K562 (cell line): ENCODE results near the gene IL13. TPM values are rescaled to one million over a fixed set of nuclear protein-coding genes. Genes with fewer than 3 reads are reported as not detected.

Source experiments
- HCFC1 ChIP-seq: IDR thresholded peaks from 2 replicates; pipeline ENCODE4 v1.6.1; 2012; ENCODE audit warnings: low read depth, low read length, improper control_type of control experiment
- MEF2A ChIP-seq: IDR thresholded peaks from 2 replicates; pipeline ENCODE4 v1.6.1; 2011; ENCODE audit warnings: low read depth, mild to moderate bottlenecking, low read length, moderate library complexity; ENCODE audit not compliant: control insufficient read depth
- NFE2L1 ChIP-seq: fragments of 450-650 bp; IDR thresholded peaks from 2 replicates; pipeline ENCODE4 v1.6.1; 2016; ENCODE audit warnings: missing genetic modification characterization, low read depth, mild to moderate bottlenecking, missing compliant biosample characterization, moderate library complexity, borderline replicate concordance
- PRPF4 ChIP-seq: fragments of 200-400 bp; formaldehyde crosslinking; IDR thresholded peaks from one replicate; pipeline ENCODE4 v1.6.1; 2017; ENCODE audit warnings: low read length, low read depth, mild to moderate bottlenecking; ENCODE audit not compliant: insufficient read depth, poor library complexity, severe bottlenecking
- SMC3 ChIP-seq: conservative IDR thresholded peaks from 2 replicates; pipeline ENCODE4 v1.6.1; 2011; ENCODE audit warnings: low read depth, low read length, improper control_type of control experiment; ENCODE audit not compliant: insufficient read depth
- STAT6 ChIP-seq: sonication (generic); formaldehyde crosslinking; IDR thresholded peaks from 2 replicates; pipeline ENCODE4 v1.8.1; 2023; ENCODE audit warnings: mild to moderate bottlenecking, missing genetic modification reagents
- TEAD4 ChIP-seq, 2 experiments: sonication (generic) in 1 of 2; formaldehyde crosslinking in 1 of 2; IDR thresholded peaks; 2 replicates each; pipeline versions ENCODE4 v1.6.1 to v1.8.0; 2012 to 2022; ENCODE audit warnings: borderline replicate concordance in 1 of 2, inconsistent platforms in 1 of 2, low read length in 1 of 2, mild to moderate bottlenecking in 1 of 2, missing genetic modification reagents in 1 of 2
- ZBTB5 ChIP-seq: fragments of 450-650 bp; IDR thresholded peaks from 2 replicates; pipeline ENCODE4 v1.6.1; 2017; ENCODE audit warnings: antibody characterized with exemption
- ZNF639 ChIP-seq, 2 experiments: fragments of 200-800 bp in 1 of 2; sonication (Bioruptor generic) in 1 of 2; sonication (generic) in 1 of 2; formaldehyde crosslinking in 1 of 2; IDR thresholded peaks in 1 of 2; conservative IDR thresholded peaks in 1 of 2; 2 replicates each; pipeline versions ENCODE4 v1.5.0 to v1.6.1; 2016 to 2020; ENCODE audit warnings: missing compliant biosample characterization in 1 of 2, missing genetic modification characterization in 1 of 2, missing genetic modification reagents in 1 of 2
- polyA plus RNA-seq, 8 experiments: library from polyadenylated mRNA; depleted of rRNA in 4 of 8; stranded (reverse) in 5 of 8; unstranded in 3 of 8; fragments of >200 nt; fragmentation: Nextera tagmentation in 2 of 8; fragmentation: Illumina TruSeq in 1 of 8; extraction: Ambion mirVana in 2 of 8; extraction: Trizol in 1 of 8; gene quantifications; 2 replicates each; pipeline versions ENCODE4 v1.2.1 to v1.2.3, GENCODE V29; 2011 to 2014; ENCODE audit warnings: inconsistent platforms in 1 of 8, missing spikeins in 1 of 8
- total RNA-seq, 7 experiments: library from RNA; depleted of rRNA in 6 of 7; stranded (reverse); fragments of >200 nt in 6 of 7; fragmentation: Illumina TruSeq in 2 of 7; extraction: Trizol in 2 of 7; gene quantifications; 2 replicates each; pipeline versions ENCODE4 v1.2.1 to v1.2.3, GENCODE V29; 2011 to 2021; ENCODE audit warnings: low replicate concordance in 1 of 7
- TF ChIP-seq, protein P1 (sequence below): fragments of 250-450 bp; sonication (Bioruptor Pico); IDR thresholded peaks from 2 replicates; pipeline ENCODE4 v1.4.0; 2020; ENCODE audit warnings: mild to moderate bottlenecking, moderate library complexity
- TF ChIP-seq, protein P2 (sequence below): fragments of 250-450 bp; sonication (Bioruptor Pico); IDR thresholded peaks from 2 replicates; pipeline ENCODE4 v1.5.0; 2021; ENCODE audit warnings: mild to moderate bottlenecking, borderline replicate concordance

IL13 gene
- total and polyA plus RNA-seq, 9 of the 15 experiments (the other 6 are each of a cell fraction or from before 2014, with no cell fraction given), result not detected

GRCh38 chr5:132663771-132664695 lies 6.1 kb downstream of the IL13 start (continued):
- no peak for TF ChIP-seq STAT6 (CRISPR knock-in tag)
- TF ChIP-seq ZBTB5, result no peak; the same call in 1 of the 2 replicates
- TF ChIP-seq MEF2A, result peak; percentile 86
- no peak for TF ChIP-seq TEAD4 (IDR thresholded peaks at IDR 0.05; ENCODE audit: low read length)
- no peak for TF ChIP-seq TEAD4 (CRISPR knock-in tag; IDR thresholded peaks at IDR 0.05; ENCODE audit: borderline replicate concordance)
- no peak for TF ChIP-seq SMC3
- TF ChIP-seq, protein P1, sequence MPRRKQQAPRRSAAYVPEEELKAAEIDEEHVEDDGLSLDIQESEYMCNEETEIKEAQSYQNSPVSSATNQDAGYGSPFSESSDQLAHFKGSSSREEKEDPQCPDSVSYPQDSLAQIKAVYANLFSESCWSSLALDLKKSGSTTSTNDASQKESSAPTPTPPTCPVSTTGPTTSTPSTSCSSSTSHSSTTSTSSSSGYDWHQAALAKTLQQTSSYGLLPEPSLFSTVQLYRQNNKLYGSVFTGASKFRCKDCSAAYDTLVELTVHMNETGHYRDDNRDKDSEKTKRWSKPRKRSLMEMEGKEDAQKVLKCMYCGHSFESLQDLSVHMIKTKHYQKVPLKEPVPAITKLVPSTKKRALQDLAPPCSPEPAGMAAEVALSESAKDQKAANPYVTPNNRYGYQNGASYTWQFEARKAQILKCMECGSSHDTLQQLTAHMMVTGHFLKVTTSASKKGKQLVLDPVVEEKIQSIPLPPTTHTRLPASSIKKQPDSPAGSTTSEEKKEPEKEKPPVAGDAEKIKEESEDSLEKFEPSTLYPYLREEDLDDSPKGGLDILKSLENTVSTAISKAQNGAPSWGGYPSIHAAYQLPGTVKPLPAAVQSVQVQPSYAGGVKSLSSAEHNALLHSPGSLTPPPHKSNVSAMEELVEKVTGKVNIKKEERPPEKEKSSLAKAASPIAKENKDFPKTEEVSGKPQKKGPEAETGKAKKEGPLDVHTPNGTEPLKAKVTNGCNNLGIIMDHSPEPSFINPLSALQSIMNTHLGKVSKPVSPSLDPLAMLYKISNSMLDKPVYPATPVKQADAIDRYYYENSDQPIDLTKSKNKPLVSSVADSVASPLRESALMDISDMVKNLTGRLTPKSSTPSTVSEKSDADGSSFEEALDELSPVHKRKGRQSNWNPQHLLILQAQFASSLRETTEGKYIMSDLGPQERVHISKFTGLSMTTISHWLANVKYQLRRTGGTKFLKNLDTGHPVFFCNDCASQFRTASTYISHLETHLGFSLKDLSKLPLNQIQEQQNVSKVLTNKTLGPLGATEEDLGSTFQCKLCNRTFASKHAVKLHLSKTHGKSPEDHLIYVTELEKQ (CRISPR knock-in tag), result 0 out of 2 replicates have a peak, but pooled peaks have one; percentile 45
- TF ChIP-seq PRPF4, result no peak
- TF ChIP-seq ZNF639 (CRISPR knock-in tag; conservative IDR thresholded peaks at IDR 0.05 in 1 of 2, IDR thresholded peaks at IDR 0.05 in 1 of 2), result peak in 1 of 2 experiments; percentile 85; a peak in 2 of 4 replicates
- TF ChIP-seq, protein P2, sequence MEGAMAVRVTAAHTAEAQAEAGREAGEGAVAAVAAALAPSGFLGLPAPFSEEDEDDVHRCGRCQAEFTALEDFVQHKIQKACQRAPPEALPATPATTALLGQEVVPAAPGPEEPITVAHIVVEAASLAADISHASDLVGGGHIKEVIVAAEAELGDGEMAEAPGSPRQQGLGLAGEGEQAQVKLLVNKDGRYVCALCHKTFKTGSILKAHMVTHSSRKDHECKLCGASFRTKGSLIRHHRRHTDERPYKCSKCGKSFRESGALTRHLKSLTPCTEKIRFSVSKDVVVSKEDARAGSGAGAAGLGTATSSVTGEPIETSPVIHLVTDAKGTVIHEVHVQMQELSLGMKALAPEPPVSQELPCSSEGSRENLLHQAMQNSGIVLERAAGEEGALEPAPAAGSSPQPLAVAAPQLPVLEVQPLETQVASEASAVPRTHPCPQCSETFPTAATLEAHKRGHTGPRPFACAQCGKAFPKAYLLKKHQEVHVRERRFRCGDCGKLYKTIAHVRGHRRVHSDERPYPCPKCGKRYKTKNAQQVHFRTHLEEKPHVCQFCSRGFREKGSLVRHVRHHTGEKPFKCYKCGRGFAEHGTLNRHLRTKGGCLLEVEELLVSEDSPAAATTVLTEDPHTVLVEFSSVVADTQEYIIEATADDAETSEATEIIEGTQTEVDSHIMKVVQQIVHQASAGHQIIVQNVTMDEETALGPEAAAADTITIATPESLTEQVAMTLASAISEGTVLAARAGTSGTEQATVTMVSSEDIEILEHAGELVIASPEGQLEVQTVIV, result no peak
- no peak for TF ChIP-seq NFE2L1 (tag)
- TF ChIP-seq HCFC1, result no peak
